NCI-H1092 (cell line): ENCODE data around the gene HOXB6.
A peak's percentile ranks its signal among the peaks of the same experiment; 100 is the strongest.

Experiments
- DNase-seq: peaks from one replicate; lab custom pipeline; 2025; lab: John Stamatoyannopoulos, UW

Gene HOXB6

GRCh38 chr17:48634493-48635208, 29.9 kb upstream of the HOXB6 start:
- no peak for DNase-seq

DNA sequence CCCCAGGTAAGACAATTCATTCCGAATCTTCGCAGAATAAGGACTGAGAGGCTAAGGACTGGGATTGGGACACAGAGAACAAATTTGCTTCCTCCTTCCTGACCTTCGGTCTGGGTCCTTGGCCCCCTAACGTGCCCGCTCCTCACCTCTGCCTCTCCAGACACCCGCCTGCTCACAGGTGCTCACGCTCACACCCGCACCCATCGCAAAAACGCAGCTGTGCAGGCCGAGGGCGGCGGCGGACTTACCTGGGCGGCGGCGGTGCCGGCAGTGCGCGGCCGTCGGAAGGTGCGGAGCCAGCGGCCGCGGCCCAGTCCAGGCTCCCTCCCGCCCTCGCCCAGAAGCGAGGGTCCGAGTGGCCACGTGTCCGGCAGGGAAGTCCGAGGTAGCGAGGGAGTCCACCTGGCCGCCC, 28.5 kb upstream of the HOXB6 start:
- DNase-seq: no peak

- DNase-seq: no peak
These were observed 27.9 kb upstream of the HOXB6 start for GRCh38 chr17:48632579-48633265.

- no peak for DNase-seq
These were observed 27.1 kb upstream of the HOXB6 start for GRCh38 chr17:48631693-48632578.

- no peak for DNase-seq
These were observed 26.3 kb upstream of the HOXB6 start for GRCh38 chr17:48630925-48631692.

GRCh38 chr17:48630009-48630924, 25.5 kb upstream of the HOXB6 start:
- no peak for DNase-seq

DNA sequence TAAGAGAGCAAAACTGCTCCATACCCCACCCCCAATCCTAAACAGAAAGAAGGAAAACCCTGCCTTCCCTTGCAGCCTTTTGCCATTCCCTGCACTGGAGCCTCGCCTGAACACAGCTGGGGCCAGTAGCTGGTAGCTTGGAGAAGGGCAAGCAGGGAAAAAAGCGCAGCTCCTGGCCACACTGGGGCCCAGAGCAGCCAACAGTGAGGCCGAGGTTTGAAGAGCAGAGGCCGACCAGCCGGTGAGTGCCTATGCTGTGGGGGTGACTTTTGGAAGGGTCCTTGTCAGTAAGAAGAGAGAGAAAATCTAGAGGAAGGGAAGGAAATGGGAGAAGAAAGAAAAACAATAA, 24.6 kb upstream of the HOXB6 start:
- DNase-seq: no peak

GRCh38 chr17:48628649-48629410, 24.0 kb upstream of the HOXB6 start:
- no peak for DNase-seq

DNA sequence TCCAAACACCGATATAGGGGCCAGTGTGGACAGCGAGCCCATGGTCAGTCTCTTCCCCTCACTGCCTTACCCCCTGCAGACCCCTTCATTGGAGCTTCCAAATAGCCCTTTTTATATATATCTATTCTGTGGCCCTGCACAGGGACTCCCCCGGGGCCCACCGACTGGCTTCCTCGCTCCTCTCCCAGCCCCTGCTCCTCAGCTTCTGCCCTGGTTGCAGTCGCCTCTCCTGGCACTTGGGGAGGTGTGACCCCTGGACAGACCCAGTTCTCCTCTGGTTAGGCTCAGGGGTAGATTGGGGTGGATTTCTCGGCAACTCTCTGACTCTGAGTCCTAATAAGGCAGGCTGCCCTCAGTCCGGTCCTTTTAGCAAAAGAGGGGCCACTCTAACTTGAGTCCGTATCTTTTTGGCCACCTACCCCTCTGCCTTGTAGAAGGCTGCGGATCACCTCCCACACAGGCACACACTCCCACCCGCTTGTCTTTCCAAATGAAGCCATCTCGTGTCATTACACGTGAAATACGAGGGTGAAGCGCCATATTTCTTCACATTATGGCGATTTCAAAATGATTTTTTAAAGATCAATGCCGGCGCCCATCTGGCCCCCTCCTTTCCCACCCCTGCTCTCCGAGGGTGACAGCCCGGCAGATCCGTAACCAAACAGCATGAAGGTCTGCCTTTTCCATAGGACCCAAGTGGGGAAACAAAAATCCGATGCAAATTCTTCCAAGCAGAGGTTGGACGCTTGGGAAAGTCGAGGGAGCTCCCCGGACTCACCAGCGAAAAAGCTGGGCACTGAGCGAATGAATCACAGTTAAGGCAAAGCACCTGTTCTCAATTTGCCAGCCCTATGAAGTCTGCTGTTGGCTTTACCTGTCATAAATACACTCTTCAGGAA, 23.1 kb upstream of the HOXB6 start:
- DNase-seq: no peak

GRCh38 chr17:48627118-48627597, 22.4 kb upstream of the HOXB6 start:
- DNase-seq: no peak

DNA sequence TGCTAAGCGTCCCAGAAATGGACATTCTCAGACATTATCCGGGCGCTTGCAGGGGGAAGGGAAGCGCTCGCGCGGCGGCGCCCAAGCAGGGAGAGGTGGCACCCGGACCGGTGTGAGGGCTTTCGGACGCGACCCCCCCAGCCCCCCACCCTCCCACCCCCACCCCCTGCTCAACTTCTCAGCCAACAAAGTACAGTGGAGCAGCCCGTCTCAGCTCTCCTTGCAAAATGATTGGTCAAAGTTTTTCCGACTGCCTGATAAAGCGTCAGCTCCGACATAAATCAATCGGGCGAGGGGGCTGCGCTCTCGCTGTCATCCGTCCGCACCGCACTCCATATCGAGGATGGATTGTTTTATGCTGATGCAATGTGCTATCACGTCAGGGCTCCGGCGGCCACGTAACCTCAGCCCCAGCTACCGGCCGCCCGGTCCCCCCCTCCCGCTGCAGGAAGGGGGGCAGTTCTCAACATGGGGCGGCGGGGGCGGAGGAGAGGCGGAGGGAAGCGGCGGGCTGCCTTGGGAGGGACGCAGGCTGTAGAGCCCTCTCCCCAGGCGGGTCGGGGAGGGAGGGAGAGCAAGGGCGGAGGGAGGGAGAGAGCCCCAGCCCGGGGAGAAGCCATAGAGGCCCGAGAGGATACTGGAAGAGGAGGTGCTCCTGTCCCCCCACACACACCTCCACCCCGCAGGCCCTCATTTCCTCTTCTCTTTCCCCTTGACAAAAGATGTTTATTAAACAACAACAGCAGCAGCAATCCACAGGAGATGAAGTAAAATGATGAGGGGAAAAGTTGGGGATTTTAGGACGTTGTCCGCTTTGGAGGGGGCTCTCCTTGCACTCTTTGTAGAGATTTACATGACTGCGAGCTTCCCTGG, 21.7 kb upstream of the HOXB6 start, which contains the start of gene HOXB9:
TSS of gene HOXB9 (minus strand) at position 114 of the 873 bp plus-strand sequence. CDS start at position 25, 89 bp downstream.
- no peak for DNase-seq

- DNase-seq: no peak
These were observed 20.9 kb upstream of the HOXB6 start for GRCh38 chr17:48625495-48626244.

- peak; percentile 30 for DNase-seq
These were observed 20.0 kb upstream of the HOXB6 start for GRCh38 chr17:48624544-48625494.

GRCh38 chr17:48624118-48624517, 19.3 kb upstream of the HOXB6 start:
- DNase-seq: no peak

DNA sequence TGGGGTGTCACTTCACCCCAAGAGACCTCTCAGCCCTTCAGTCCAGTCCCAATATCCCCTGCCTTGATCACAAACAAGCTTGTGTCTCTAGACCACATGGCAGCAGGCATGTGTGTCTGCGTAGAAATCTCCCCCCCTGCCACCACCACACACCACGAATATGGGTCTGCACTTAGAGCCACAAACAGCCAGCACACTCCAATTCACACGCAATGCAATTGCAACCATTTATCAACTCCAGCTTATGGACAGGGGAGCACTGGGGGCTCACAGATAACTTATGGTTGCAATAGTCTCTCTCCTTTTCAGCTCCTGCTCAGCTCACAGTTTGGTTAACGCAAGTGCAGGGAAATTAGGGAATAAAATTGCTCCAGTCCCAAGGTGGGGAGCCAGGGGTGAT, 18.8 kb upstream of the HOXB6 start:
- DNase-seq: no peak

- no peak for DNase-seq
These were observed 18.1 kb upstream of the HOXB6 start for GRCh38 chr17:48622857-48623256.
